HepG2 (cell line): ENCODE data around the gene NOL8. TPM values are rescaled to one million over a fixed set of nuclear protein-coding genes. Genes with fewer than 3 reads are reported as not detected.

ENCODE experiments used
- AGO1 ChIP-seq: fragments of 200-400 bp; formaldehyde crosslinking; IDR thresholded peaks from 2 replicates; pipeline ENCODE4 v1.6.1; 2017; ENCODE audit warnings: mild to moderate bottlenecking, low read depth, low read length, moderate library complexity; ENCODE audit not compliant: poor library complexity, severe bottlenecking
- CREM ChIP-seq, 2 experiments: sonication (generic) in 1 of 2; formaldehyde crosslinking in 1 of 2; IDR thresholded peaks; 2 replicates each; pipeline versions ENCODE4 v1.4.0 to v1.6.1; 2016 to 2020; ENCODE audit warnings: antibody characterized with exemption in 1 of 2, mild to moderate bottlenecking in 1 of 2, missing genetic modification reagents in 1 of 2
- ETV5 ChIP-seq: IDR thresholded peaks from 2 replicates; pipeline ENCODE4 v1.6.1; 2018; ENCODE audit warnings: missing biosample characterization, missing genetic modification reagents, inconsistent platforms, borderline replicate concordance
- FOXO1 ChIP-seq: sonication (generic); formaldehyde crosslinking; IDR thresholded peaks from 2 replicates; pipeline ENCODE4 v1.4.0; 2020; ENCODE audit warnings: missing genetic modification reagents
- MAFG ChIP-seq: sonication (generic); formaldehyde crosslinking; IDR thresholded peaks from 2 replicates; pipeline ENCODE4 v1.5.1; 2020; ENCODE audit warnings: mild to moderate bottlenecking, missing genetic modification reagents
- NR2F6 ChIP-seq, 2 experiments: IDR thresholded peaks; 2 replicates each; pipeline ENCODE4 v1.6.1; 2016; ENCODE audit warnings: antibody characterized with exemption in 1 of 2, mild to moderate bottlenecking in 1 of 2
- SIX1 ChIP-seq: sonication (generic); formaldehyde crosslinking; IDR thresholded peaks from 2 replicates; pipeline ENCODE4 v1.4.0; 2020; ENCODE audit warnings: missing genetic modification reagents, borderline replicate concordance
- U2AF2 ChIP-seq: fragments of 200-400 bp; formaldehyde crosslinking; IDR thresholded peaks from 2 replicates; pipeline ENCODE4 v1.6.1; 2017; ENCODE audit warnings: low read depth, mild to moderate bottlenecking, low read length
- ZFP37 ChIP-seq: sonication (generic); formaldehyde crosslinking; IDR thresholded peaks from 2 replicates; pipeline ENCODE4 v1.4.0; 2020; ENCODE audit warnings: missing genetic modification reagents, borderline replicate concordance
- ZFP90 ChIP-seq: sonication (generic); formaldehyde crosslinking; IDR thresholded peaks from 2 replicates; pipeline ENCODE4 v1.8.0; 2022; ENCODE audit warnings: missing genetic modification reagents, mild to moderate bottlenecking, inconsistent platforms, borderline replicate concordance
- ZNF44 ChIP-seq: sonication (generic); formaldehyde crosslinking; IDR thresholded peaks from 2 replicates; pipeline ENCODE4 v1.5.1; 2020; ENCODE audit warnings: mild to moderate bottlenecking, missing genetic modification reagents
- ZNF552 ChIP-seq: sonication (generic); formaldehyde crosslinking; IDR thresholded peaks from 2 replicates; pipeline ENCODE4 v1.9.0; 2022; ENCODE audit warnings: missing genetic modification reagents, mild to moderate bottlenecking, borderline replicate concordance
- ZNF589 ChIP-seq: sonication (generic); formaldehyde crosslinking; conservative IDR thresholded peaks from 2 replicates; pipeline ENCODE4 v1.8.0; 2022; ENCODE audit warnings: mild to moderate bottlenecking, moderate library complexity, missing genetic modification reagents
- ZNF609 ChIP-seq: sonication (generic); formaldehyde crosslinking; IDR thresholded peaks from 2 replicates; pipeline ENCODE4 v1.4.0; 2020; ENCODE audit warnings: mild to moderate bottlenecking, missing genetic modification reagents, borderline replicate concordance
- ZNF646 ChIP-seq: sonication (generic); formaldehyde crosslinking; IDR thresholded peaks from 2 replicates; pipeline ENCODE4 v1.9.0; 2021; ENCODE audit warnings: mild to moderate bottlenecking, missing genetic modification reagents
- ZNF772 ChIP-seq: sonication (generic); formaldehyde crosslinking; IDR thresholded peaks from 2 replicates; pipeline ENCODE4 v1.5.0; 2020; ENCODE audit warnings: mild to moderate bottlenecking, missing genetic modification reagents
- ZNF776 ChIP-seq: sonication (generic); formaldehyde crosslinking; IDR thresholded peaks from 2 replicates; pipeline ENCODE4 v1.4.0; 2020; ENCODE audit warnings: mild to moderate bottlenecking, missing genetic modification reagents
- polyA plus RNA-seq, 8 experiments: library from polyadenylated mRNA; depleted of rRNA in 3 of 8; stranded (reverse) in 7 of 8; unstranded in 1 of 8; fragments of >200 nt; fragmentation: Illumina TruSeq in 4 of 8; extraction: Trizol in 4 of 8; gene quantifications; 2 replicates each; pipeline versions ENCODE4 v1.2.1 to v1.2.3, GENCODE V29; 2011 to 2016; ENCODE audit warnings: low read depth in 4 of 8, missing spikeins in 1 of 8, mixed read lengths in 1 of 8; ENCODE audit not compliant: insufficient read depth in 1 of 8
- total RNA-seq, 5 experiments: library from RNA; depleted of rRNA; stranded (reverse); fragments of >200 nt; fragmentation: Illumina TruSeq; extraction: Trizol; gene quantifications; 2 replicates each; pipeline ENCODE4 v1.2.3, GENCODE V29; 2016; ENCODE audit warnings: low read depth in 1 of 5

NOL8 gene
- total and polyA plus RNA-seq, 2 of the 13 experiments (the other 11 are each of a cell fraction or from before 2014, with no cell fraction given) = 12.8 to 36.3 TPM

GRCh38 chr9:92293452-92294296 lies 31.5 kb downstream of the NOL8 start, which contains the start of gene IARS1 (continued):
- peak; percentile 64; the same call in 1 of the 2 replicates for TF ChIP-seq ZNF646 (CRISPR knock-in tag)
- TF ChIP-seq ZFP90 (CRISPR knock-in tag) = peak; percentile 98
- TF ChIP-seq ETV5 (CRISPR knock-in tag) = peak; percentile 75
- no peak for TF ChIP-seq NR2F6 (IDR thresholded peaks at IDR 0.05)
- peak; percentile 67; the same call in 1 of the 2 replicates for TF ChIP-seq NR2F6 (CRISPR knock-in tag; IDR thresholded peaks at IDR 0.05)
- no peak for TF ChIP-seq AGO1
- TF ChIP-seq U2AF2 = no peak
- peak; percentile 91 for TF ChIP-seq ZNF776 (CRISPR knock-in tag)
- peak; percentile 84 for TF ChIP-seq ZFP37 (CRISPR knock-in tag)
- peak; percentile 27; the same call in 1 of the 2 replicates for TF ChIP-seq SIX1
- peak; percentile 91 for TF ChIP-seq ZNF589
- peak; percentile 70; the same call in 1 of the 2 replicates for TF ChIP-seq ZNF609 (CRISPR knock-in tag)
- peak; percentile 93 for TF ChIP-seq ZNF44
- TF ChIP-seq ZNF772 (CRISPR knock-in tag) = peak; percentile 68; the same call in 1 of the 2 replicates
- TF ChIP-seq CREM (IDR thresholded peaks at IDR 0.05) = peak; percentile 90
- TF ChIP-seq CREM (CRISPR knock-in tag; IDR thresholded peaks at IDR 0.05) = no peak
- TF ChIP-seq ZNF552 (CRISPR knock-in tag) = no peak
- TF ChIP-seq MAFG (CRISPR knock-in tag) = no peak
- TF ChIP-seq FOXO1 = peak; percentile 78
